HepG2 (cell line): Measurements from ENCODE around the gene FAM83G. TPM values are rescaled to one million over a fixed set of nuclear protein-coding genes. Genes with fewer than 3 reads are reported as not detected.

Source experiments
- CBFB ChIP-seq: sonication (generic); formaldehyde crosslinking; IDR thresholded peaks from 2 replicates; pipeline ENCODE4 v1.4.0; 2020; ENCODE audit warnings: missing genetic modification reagents
- ELF4 ChIP-seq: sonication (generic); formaldehyde crosslinking; IDR thresholded peaks from 2 replicates; pipeline ENCODE4 v1.5.0; 2020; ENCODE audit warnings: missing genetic modification reagents, mild to moderate bottlenecking, moderate library complexity, borderline replicate concordance
- HES4 ChIP-seq: sonication (generic); formaldehyde crosslinking; IDR thresholded peaks from 2 replicates; pipeline ENCODE4 v1.9.0; 2021; ENCODE audit warnings: mild to moderate bottlenecking, missing genetic modification reagents, borderline replicate concordance
- NFIB ChIP-seq: sonication (generic); formaldehyde crosslinking; IDR thresholded peaks from 2 replicates; pipeline ENCODE4 v1.9.0; 2021; ENCODE audit warnings: missing genetic modification reagents, mild to moderate bottlenecking, borderline replicate concordance
- ONECUT2 ChIP-seq: sonication (generic); formaldehyde crosslinking; IDR thresholded peaks from 2 replicates; pipeline ENCODE4 v1.4.0; 2020; ENCODE audit warnings: missing genetic modification reagents
- SMARCC2 ChIP-seq: fragments of 450-650 bp; IDR thresholded peaks from 2 replicates; pipeline ENCODE4 v1.6.1; 2017; ENCODE audit warnings: antibody characterized with exemption, mild to moderate bottlenecking
- YEATS4 ChIP-seq: sonication (generic); formaldehyde crosslinking; IDR thresholded peaks from 2 replicates; pipeline ENCODE4 v1.4.0; 2020; ENCODE audit warnings: missing genetic modification reagents, borderline replicate concordance
- YY1 ChIP-seq: IDR thresholded peaks from 2 replicates; pipeline ENCODE4 v1.6.1; 2011; ENCODE audit warnings: low read length, low read depth, moderate library complexity, mild to moderate bottlenecking; ENCODE audit not compliant: insufficient read depth, insufficient replicate concordance
- ZNF205 ChIP-seq: IDR thresholded peaks from 2 replicates; pipeline ENCODE4 v1.6.1; 2018; ENCODE audit warnings: missing biosample characterization, missing genetic modification reagents
- ZNF207 ChIP-seq: fragments of 450-650 bp; IDR thresholded peaks from 2 replicates; pipeline ENCODE4 v1.6.1; 2016; ENCODE audit warnings: antibody characterized with exemption, borderline replicate concordance
- ZNF292 ChIP-seq: sonication (generic); formaldehyde crosslinking; IDR thresholded peaks from 2 replicates; pipeline ENCODE4 v1.8.1; 2022; ENCODE audit warnings: mild to moderate bottlenecking, low read depth, missing genetic modification reagents, borderline replicate concordance
- ZNF549 ChIP-seq: sonication (generic); formaldehyde crosslinking; IDR thresholded peaks from 2 replicates; pipeline ENCODE4 v1.5.0; 2020; ENCODE audit warnings: missing genetic modification reagents
- ZNF7 ChIP-seq: IDR thresholded peaks from 2 replicates; pipeline ENCODE4 v1.6.1; 2016; ENCODE audit warnings: missing biosample characterization, missing genetic modification reagents
- ZNF788 ChIP-seq: sonication (generic); formaldehyde crosslinking; IDR thresholded peaks from 2 replicates; pipeline ENCODE4 v1.5.0; 2020; ENCODE audit warnings: mild to moderate bottlenecking, missing genetic modification reagents, borderline replicate concordance
- ZZZ3 ChIP-seq: sonication (generic); formaldehyde crosslinking; IDR thresholded peaks from 2 replicates; pipeline ENCODE4 v1.4.0; 2020; ENCODE audit warnings: missing genetic modification reagents, mild to moderate bottlenecking, borderline replicate concordance
- polyA plus RNA-seq, 8 experiments: library from polyadenylated mRNA; depleted of rRNA in 3 of 8; stranded (reverse) in 7 of 8; unstranded in 1 of 8; fragments of >200 nt; fragmentation: Illumina TruSeq in 4 of 8; extraction: Trizol in 4 of 8; gene quantifications; 2 replicates each; pipeline versions ENCODE4 v1.2.1 to v1.2.3, GENCODE V29; 2011 to 2016; ENCODE audit warnings: low read depth in 4 of 8, missing spikeins in 1 of 8, mixed read lengths in 1 of 8; ENCODE audit not compliant: insufficient read depth in 1 of 8
- total RNA-seq, 5 experiments: library from RNA; depleted of rRNA; stranded (reverse); fragments of >200 nt; fragmentation: Illumina TruSeq; extraction: Trizol; gene quantifications; 2 replicates each; pipeline ENCODE4 v1.2.3, GENCODE V29; 2016; ENCODE audit warnings: low read depth in 1 of 5
- TF ChIP-seq, protein P1 (sequence below): sonication (generic); formaldehyde crosslinking; IDR thresholded peaks from 2 replicates; pipeline ENCODE4 v1.4.0; 2020; ENCODE audit warnings: missing genetic modification reagents
- TF ChIP-seq, protein P2 (sequence below): sonication (generic); formaldehyde crosslinking; IDR thresholded peaks from 2 replicates; pipeline ENCODE4 v1.4.0; 2020; ENCODE audit warnings: missing genetic modification reagents, mild to moderate bottlenecking, borderline replicate concordance
- TF ChIP-seq, protein P3 (sequence below): sonication (generic); formaldehyde crosslinking; IDR thresholded peaks from 2 replicates; pipeline ENCODE4 v1.5.1; 2020; ENCODE audit warnings: missing genetic modification reagents, mild to moderate bottlenecking, borderline replicate concordance
- TF ChIP-seq, protein P4 (sequence below): sonication (generic); formaldehyde crosslinking; IDR thresholded peaks from 2 replicates; pipeline ENCODE4 v1.5.0; 2020; ENCODE audit warnings: mild to moderate bottlenecking, missing genetic modification reagents

Gene FAM83G
- total and polyA plus RNA-seq, 2 of the 13 experiments (the other 11 are each of a cell fraction or from before 2014, with no cell fraction given): 13.7 to 18.6 TPM

DNA sequence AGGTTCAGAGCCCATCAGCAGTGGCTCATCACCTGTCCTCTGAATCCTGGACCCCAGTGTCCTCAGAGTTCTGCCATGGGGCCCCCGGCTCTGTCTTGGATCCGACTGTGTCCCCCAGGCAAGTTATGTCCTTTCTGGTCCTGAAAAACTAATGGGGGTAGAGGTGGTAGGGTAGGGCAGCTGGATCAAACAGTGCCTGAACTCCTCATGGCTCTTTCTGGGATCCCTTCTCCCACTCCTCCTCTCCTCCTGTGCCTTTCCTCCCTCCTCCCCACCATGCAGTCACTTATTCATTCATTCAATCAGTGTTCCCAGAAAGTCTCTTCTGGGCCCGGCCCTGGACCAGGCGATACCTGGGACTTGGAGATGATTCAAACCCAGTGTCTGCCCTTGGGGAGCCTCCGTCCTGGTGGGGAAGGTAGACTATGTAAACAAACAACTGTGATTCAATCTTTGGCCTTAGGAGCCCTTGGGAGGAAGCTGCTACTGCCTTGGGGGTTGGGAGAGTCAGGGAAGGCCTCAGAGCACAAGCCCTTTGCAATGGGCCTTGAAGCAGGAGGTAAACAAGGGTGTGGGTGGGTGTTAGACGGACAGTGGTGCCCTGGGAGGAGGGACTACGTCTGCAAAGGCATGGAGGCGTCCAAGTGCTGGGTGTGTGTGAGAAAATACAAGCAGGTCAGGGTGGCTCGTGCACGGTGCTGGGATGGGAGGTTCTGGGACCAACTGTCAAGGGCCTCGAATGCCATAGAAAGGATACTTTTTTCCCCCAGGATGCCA, 6.4 kb upstream of the FAM83G start (continued):
- TF ChIP-seq, protein P1, sequence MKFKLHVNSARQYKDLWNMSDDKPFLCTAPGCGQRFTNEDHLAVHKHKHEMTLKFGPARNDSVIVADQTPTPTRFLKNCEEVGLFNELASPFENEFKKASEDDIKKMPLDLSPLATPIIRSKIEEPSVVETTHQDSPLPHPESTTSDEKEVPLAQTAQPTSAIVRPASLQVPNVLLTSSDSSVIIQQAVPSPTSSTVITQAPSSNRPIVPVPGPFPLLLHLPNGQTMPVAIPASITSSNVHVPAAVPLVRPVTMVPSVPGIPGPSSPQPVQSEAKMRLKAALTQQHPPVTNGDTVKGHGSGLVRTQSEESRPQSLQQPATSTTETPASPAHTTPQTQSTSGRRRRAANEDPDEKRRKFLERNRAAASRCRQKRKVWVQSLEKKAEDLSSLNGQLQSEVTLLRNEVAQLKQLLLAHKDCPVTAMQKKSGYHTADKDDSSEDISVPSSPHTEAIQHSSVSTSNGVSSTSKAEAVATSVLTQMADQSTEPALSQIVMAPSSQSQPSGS: no peak
- TF ChIP-seq ONECUT2 (CRISPR knock-in tag): no peak
- no peak for TF ChIP-seq ZNF205 (CRISPR knock-in tag)
- no peak for TF ChIP-seq ZNF207
- TF ChIP-seq NFIB: no peak
- TF ChIP-seq, protein P2, sequence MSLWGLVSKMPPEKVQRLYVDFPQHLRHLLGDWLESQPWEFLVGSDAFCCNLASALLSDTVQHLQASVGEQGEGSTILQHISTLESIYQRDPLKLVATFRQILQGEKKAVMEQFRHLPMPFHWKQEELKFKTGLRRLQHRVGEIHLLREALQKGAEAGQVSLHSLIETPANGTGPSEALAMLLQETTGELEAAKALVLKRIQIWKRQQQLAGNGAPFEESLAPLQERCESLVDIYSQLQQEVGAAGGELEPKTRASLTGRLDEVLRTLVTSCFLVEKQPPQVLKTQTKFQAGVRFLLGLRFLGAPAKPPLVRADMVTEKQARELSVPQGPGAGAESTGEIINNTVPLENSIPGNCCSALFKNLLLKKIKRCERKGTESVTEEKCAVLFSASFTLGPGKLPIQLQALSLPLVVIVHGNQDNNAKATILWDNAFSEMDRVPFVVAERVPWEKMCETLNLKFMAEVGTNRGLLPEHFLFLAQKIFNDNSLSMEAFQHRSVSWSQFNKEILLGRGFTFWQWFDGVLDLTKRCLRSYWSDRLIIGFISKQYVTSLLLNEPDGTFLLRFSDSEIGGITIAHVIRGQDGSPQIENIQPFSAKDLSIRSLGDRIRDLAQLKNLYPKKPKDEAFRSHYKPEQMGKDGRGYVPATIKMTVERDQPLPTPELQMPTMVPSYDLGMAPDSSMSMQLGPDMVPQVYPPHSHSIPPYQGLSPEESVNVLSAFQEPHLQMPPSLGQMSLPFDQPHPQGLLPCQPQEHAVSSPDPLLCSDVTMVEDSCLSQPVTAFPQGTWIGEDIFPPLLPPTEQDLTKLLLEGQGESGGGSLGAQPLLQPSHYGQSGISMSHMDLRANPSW: no peak
- no peak for TF ChIP-seq HES4 (CRISPR knock-in tag)
- TF ChIP-seq SMARCC2: no peak
- TF ChIP-seq ZNF7 (CRISPR knock-in tag): no peak
- TF ChIP-seq YY1: no peak
- TF ChIP-seq, protein P3, sequence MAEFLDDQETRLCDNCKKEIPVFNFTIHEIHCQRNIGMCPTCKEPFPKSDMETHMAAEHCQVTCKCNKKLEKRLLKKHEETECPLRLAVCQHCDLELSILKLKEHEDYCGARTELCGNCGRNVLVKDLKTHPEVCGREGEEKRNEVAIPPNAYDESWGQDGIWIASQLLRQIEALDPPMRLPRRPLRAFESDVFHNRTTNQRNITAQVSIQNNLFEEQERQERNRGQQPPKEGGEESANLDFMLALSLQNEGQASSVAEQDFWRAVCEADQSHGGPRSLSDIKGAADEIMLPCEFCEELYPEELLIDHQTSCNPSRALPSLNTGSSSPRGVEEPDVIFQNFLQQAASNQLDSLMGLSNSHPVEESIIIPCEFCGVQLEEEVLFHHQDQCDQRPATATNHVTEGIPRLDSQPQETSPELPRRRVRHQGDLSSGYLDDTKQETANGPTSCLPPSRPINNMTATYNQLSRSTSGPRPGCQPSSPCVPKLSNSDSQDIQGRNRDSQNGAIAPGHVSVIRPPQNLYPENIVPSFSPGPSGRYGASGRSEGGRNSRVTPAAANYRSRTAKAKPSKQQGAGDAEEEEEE: no peak
- no peak for TF ChIP-seq YEATS4 (CRISPR knock-in tag)
- no peak for TF ChIP-seq ZNF788 (CRISPR knock-in tag)
- no peak for TF ChIP-seq ZNF292
- no peak for TF ChIP-seq ZZZ3
- no peak for TF ChIP-seq ELF4 (CRISPR knock-in tag)
- TF ChIP-seq, protein P4, sequence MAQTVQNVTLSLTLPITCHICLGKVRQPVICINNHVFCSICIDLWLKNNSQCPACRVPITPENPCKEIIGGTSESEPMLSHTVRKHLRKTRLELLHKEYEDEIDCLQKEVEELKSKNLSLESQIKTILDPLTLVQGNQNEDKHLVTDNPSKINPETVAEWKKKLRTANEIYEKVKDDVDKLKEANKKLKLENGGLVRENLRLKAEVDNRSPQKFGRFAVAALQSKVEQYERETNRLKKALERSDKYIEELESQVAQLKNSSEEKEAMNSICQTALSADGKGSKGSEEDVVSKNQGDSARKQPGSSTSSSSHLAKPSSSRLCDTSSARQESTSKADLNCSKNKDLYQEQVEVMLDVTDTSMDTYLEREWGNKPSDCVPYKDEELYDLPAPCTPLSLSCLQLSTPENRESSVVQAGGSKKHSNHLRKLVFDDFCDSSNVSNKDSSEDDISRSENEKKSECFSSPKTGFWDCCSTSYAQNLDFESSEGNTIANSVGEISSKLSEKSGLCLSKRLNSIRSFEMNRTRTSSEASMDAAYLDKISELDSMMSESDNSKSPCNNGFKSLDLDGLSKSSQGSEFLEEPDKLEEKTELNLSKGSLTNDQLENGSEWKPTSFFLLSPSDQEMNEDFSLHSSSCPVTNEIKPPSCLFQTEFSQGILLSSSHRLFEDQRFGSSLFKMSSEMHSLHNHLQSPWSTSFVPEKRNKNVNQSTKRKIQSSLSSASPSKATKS (CRISPR knock-in tag): no peak
- TF ChIP-seq ZNF549 (CRISPR knock-in tag): no peak
- TF ChIP-seq CBFB: no peak
